Right atrium auricular region (tissue), 2 donors: Measurements from ENCODE around the gene KRCC1. TPM values are rescaled to one million over a fixed set of nuclear protein-coding genes. Genes with fewer than 3 reads are reported as not detected.
"Not testable (repeated sequence)": the region's sequence is repeated elsewhere in the genome, so short reads cannot be mapped to it uniquely, and the experiment has no call there.

Experiments used
- DNase-seq: peaks from one replicate; pipeline ENCODE4 v3.0.0-alpha.2; 2019; ENCODE audit warnings: low spot score
- H3K27ac ChIP-seq, 2 donors: fragments of 200-600 bp; sonication (generic); 1 replicate in 1 of 2; 2 replicates in 1 of 2; pipeline ENCODE4 v1.5.1; 2016 to 2019
- H3K27me3 ChIP-seq, 2 donors: fragments of 200-600 bp; sonication (generic); one replicate each; pipeline versions ENCODE4 v1.5.1 to v1.6.0; 2017 to 2019
- H3K36me3 ChIP-seq: fragments of 200-600 bp; sonication (generic); one replicate; pipeline ENCODE4 v1.5.1; 2016
- H3K4me1 ChIP-seq, 2 donors: fragments of 200-600 bp; sonication (generic); one replicate each; pipeline versions ENCODE4 v1.5.1 to v1.6.0; 2017 to 2019
- H3K4me3 ChIP-seq, 2 donors: fragments of 200-600 bp; sonication (generic); 1 replicate in 1 of 2; 2 replicates in 1 of 2; pipeline ENCODE4 v1.5.1; 2017 to 2019; ENCODE audit warnings: mild to moderate bottlenecking in 1 of 2, moderate library complexity in 1 of 2
- H3K9me3 ChIP-seq, 2 donors: fragments of 200-600 bp; sonication (generic); one replicate each; pipeline ENCODE4 v1.5.1; 2019
- total RNA-seq, 2 donors: library from RNA; depleted of rRNA; stranded (reverse); fragments of >200 nt; gene quantifications; one replicate each; pipeline ENCODE4 v1.1.0, GENCODE V29; 2016
- TF ChIP-seq, protein P1 (sequence below), 2 donors: fragments of 200-600 bp; sonication (generic); IDR thresholded peaks; one replicate each; pipeline ENCODE4 v1.5.1; 2019; ENCODE audit warnings: antibody characterized with exemption in 2 of 2

KRCC1 gene
- total RNA-seq, 2 donors from 2014 or later: 20.6 to 27.5 TPM

DNA sequence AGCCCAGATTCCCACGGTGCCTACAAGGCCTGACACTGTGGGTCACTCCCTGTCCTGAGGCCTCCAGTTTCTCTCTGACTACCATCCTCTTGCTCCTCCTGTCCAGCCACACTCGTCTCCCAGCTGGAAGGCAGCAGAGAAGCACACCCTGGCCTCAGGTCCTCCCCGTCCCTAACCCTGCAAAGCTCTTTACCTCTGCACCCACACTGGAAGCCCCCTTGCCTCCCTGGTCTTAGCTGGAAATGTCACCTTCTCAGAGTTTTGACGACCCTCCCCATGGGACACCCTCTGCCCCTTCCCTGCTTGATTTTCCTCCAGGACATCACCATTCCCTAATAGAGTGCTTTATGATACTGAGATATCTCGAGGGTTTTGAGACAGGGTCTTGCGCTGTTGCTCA, 49.8 kb downstream of the KRCC1 start:
- H3K27ac ChIP-seq: no peak overlapping the region
- H3K36me3 ChIP-seq: no peaks in the 10 kb centered on the region
- no peaks in the 10 kb centered on the region for H3K9me3 ChIP-seq
- TF ChIP-seq, protein P1, sequence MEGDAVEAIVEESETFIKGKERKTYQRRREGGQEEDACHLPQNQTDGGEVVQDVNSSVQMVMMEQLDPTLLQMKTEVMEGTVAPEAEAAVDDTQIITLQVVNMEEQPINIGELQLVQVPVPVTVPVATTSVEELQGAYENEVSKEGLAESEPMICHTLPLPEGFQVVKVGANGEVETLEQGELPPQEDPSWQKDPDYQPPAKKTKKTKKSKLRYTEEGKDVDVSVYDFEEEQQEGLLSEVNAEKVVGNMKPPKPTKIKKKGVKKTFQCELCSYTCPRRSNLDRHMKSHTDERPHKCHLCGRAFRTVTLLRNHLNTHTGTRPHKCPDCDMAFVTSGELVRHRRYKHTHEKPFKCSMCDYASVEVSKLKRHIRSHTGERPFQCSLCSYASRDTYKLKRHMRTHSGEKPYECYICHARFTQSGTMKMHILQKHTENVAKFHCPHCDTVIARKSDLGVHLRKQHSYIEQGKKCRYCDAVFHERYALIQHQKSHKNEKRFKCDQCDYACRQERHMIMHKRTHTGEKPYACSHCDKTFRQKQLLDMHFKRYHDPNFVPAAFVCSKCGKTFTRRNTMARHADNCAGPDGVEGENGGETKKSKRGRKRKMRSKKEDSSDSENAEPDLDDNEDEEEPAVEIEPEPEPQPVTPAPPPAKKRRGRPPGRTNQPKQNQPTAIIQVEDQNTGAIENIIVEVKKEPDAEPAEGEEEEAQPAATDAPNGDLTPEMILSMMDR (IDR thresholded peaks at IDR 0.05): no peak
- H3K4me3 ChIP-seq: no peak overlapping the region
- DNase-seq: no peak
- H3K4me1 ChIP-seq: peaks cover 0 to 7% of the 10 kb centered on the region in 2 donors
- H3K27me3 ChIP-seq: no peaks in the 10 kb centered on the region

DNA sequence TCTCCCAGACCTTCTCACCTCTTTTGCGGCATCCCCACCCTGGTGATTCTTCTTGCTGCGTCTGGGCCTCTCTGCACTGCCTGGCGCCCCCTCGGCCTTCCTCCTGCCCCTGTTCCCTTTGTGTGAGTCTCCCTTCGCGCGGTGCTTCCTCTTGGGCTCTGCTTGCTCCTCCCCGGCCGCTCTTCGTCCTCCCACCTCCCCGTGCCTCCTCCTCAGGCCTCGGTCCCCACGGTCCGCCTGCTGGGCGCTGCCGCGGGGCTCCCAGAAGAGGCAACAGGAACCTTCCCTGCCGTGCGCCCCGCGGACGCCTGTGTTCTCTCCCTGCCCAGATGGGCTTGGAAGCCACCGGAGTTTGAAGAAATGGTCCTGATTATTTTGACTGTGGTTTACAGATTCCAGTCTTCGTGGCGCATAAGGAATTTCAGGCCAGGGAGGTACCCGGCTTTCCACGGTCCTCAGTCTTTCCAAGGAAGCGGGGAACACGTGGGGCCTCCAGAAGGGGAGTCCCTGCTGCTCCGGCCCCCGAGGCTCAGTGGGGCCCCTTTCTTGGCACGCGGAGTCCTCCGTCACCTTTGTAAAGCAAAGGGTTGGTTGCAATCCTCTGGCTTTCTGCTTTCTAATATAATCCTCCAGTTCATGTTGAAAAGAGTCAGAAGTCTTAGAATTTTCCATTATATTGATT, 52.4 kb downstream of the KRCC1 start:
- H3K27ac ChIP-seq: no peak overlapping the region
- DNase-seq: no peak
- TF ChIP-seq, protein P1 (IDR thresholded peaks at IDR 0.05): no peak
- H3K4me3 ChIP-seq: no peak overlapping the region
- no peaks in the 10 kb centered on the region for H3K36me3 ChIP-seq
- H3K27me3 ChIP-seq: no peaks in the 10 kb centered on the region
- peaks cover 0 to 7% of the 10 kb centered on the region in 2 donors for H3K4me1 ChIP-seq
- H3K9me3 ChIP-seq: no peaks in the 10 kb centered on the region

DNA sequence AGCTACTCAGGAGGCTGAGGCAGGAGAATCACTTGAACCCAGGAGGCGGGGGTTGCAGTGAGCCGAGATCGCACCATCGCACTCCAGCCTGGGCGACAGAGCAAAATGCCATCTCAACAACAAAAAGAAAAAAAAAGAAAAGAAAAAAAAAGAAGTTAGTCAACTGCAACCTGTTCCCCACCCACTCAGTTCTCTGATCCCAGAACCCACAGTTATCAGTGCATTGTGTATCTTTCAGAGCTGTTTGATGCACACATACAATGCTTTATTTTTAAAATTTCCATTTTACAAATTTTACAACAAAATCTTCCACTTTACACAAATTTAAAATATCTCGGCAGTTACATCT, 53.2 kb downstream of the KRCC1 start:
- Histone ChIP-seq H3K4me1 (peaks cover 0 to 7% of the 10 kb centered on the region in 2 donors), H3K27ac (no peak overlapping the region), H3K4me3 (no peak overlapping the region), H3K36me3 (no peaks in the 10 kb centered on the region), H3K27me3 (no peaks in the 10 kb centered on the region), H3K9me3 (no peaks in the 10 kb centered on the region)
- TF ChIP-seq, protein P1 (IDR thresholded peaks at IDR 0.05): no peak
- no peak for DNase-seq

DNA sequence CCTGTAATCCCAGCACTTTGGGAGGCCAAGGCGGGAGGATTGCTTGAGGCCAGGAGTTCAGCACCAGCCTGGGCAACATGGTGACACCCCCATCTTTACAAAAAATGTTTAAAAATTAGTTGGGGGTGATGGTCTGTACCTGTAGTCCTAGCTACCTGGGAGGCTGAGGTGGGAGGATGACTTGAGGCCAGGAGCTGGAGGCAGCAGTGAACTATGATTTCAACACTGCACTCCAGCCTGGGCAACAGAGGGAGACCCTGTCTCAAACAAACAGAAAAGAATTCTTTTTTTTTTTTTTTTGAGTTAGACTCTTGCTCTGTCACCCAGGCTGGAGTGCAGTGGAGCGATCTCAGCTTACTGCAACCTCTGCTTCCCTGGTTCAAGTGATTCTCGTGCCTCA, 55.1 kb downstream of the KRCC1 start:
- not testable (repeated sequence) for H3K27ac ChIP-seq, H3K4me3 ChIP-seq, DNase-seq, H3K36me3 ChIP-seq, H3K9me3 ChIP-seq, H3K4me1 ChIP-seq, H3K27me3 ChIP-seq

DNA sequence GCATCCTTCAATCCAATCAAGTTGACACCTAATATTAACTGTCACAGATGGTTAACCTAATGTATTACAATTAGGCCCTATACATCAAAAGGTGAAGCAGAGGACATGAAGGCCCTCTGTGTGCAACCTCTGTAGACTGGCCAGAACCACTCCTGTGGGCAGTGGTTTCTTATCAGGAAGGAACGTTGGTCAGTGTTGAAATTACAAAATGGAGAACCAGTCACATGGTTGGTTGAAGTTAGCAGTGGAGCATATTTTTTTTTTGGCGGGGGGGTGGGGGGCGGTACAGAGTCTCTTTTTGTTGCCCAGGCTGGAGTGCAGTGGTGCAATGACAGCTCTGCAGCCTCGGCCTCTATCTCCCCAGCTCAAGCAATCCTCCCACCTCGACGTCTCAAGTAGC, 59.0 kb downstream of the KRCC1 start:
- Histone ChIP-seq H3K4me3 (no peak overlapping the region), H3K27ac (no peak overlapping the region), H3K4me1 (peaks cover 0 to 2% of the 10 kb centered on the region in 2 donors), H3K27me3 (no peaks in the 10 kb centered on the region), H3K9me3 (no peaks in the 10 kb centered on the region), H3K36me3 (no peaks in the 10 kb centered on the region)
- TF ChIP-seq, protein P1 (IDR thresholded peaks at IDR 0.05): no peak
- DNase-seq: no peak

DNA sequence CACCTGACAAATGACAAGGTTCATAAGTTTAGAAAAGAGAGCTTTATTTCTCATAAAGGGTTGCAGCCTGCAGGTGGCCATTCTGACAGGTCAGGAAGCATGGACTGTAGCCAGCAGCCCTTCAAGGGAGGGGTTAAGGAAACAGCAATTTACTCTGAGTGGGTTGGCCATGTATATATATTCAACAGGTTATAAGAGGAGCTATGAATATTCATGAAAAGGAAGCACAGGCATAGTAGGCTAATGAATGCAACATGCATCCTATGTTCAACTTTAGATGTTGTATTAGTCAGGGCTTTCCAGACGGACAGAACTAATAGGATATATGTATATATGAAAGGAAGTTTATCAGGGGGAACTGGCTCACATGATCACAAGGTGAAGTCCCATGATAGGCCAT, 59.8 kb downstream of the KRCC1 start:
- Histone ChIP-seq H3K27ac (no peak overlapping the region), H3K36me3 (no peaks in the 10 kb centered on the region), H3K4me1 (no peaks in the 10 kb centered on the region), H3K4me3 (no peak overlapping the region), H3K27me3 (no peaks in the 10 kb centered on the region), H3K9me3 (no peaks in the 10 kb centered on the region)
- TF ChIP-seq, protein P1 (IDR thresholded peaks at IDR 0.05): no peak
- DNase-seq: no peak

DNA sequence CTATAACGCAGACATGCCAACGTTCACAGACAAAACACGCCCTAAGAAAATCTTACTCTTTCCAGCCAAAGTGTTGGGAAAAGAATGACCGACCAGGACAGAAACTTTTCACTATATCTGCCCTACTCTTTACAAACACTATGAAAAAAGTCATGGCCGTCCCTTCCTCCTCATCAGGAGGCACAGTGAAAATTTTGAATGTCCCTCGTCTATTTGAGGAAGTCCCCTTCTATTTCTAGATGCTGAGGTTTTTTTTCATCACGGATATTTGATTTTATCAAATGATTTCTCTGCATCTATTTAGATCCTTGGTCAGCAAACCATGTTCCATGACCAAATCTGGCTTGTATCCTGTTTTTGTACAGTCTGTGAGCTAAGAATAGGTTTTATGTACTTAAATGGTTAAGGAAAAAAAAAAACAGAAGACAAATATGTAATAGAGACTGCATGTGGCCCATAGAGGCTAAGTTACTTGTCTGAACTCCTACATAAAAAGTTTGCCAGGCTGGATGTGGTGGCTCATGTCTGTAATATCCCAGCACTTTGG, 61.2 kb downstream of the KRCC1 start:
- DNase-seq, H3K27ac ChIP-seq, H3K4me3 ChIP-seq, H3K27me3 ChIP-seq, H3K36me3 ChIP-seq, H3K9me3 ChIP-seq, H3K4me1 ChIP-seq: not testable (repeated sequence)

DNA sequence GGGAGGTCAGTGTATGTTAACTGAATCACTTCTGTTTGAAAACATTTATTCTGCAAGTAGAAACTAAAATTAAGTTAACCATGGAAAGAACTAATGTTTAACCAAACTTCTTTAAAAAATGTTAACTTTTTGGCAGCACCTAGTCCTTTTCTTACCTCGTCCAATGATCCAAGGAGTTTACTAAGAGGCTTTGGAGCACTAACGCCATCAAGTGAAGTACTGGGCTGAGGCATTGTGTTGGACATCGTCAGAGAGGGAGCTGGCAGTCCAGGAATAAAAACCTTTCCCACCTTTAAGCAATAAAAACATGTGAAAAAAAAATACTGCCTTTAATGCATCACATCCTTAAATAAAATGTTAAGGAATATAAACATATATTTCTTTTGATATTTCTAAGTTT, 63.0 kb downstream of the KRCC1 start:
- not testable (repeated sequence) for H3K27me3 ChIP-seq, H3K36me3 ChIP-seq, H3K27ac ChIP-seq, H3K4me1 ChIP-seq, H3K9me3 ChIP-seq, H3K4me3 ChIP-seq, DNase-seq

DNA sequence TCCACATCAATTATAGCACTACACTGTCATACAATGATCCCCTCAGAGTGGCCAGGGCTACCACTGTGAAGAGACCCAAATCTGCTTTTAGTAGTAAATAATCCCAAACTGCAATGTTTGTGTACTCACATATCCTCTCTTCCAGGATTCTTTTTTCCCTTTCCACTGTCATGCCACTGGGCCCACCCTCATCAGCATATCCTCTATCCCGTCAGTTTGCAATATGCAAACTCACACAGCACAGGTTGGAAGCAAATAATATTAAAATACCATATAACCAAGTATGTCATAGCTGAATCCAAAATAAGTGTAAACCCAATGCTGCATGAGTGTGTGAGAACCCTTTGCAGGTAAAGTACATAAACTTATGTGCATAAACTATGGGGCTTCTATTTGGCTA, 68.1 kb downstream of the KRCC1 start:
- not testable (repeated sequence) for H3K4me1 ChIP-seq, H3K27ac ChIP-seq, DNase-seq, H3K36me3 ChIP-seq, H3K27me3 ChIP-seq, H3K4me3 ChIP-seq, H3K9me3 ChIP-seq

- H3K27me3 ChIP-seq, H3K36me3 ChIP-seq, H3K9me3 ChIP-seq, H3K4me3 ChIP-seq, H3K27ac ChIP-seq, H3K4me1 ChIP-seq, DNase-seq: not testable (repeated sequence)
These were observed 69.7 kb downstream of the KRCC1 start for GRCh38 chr2:87985902-87986301.
